Measurements from ENCODE around the gene SLC25A23. TPM values are rescaled to one million over a fixed set of nuclear protein-coding genes. Genes with fewer than 3 reads are reported as not detected.

Gene SLC25A23
- total RNA-seq, 2 experiments from 2014 or later = 18.6 to 19.2 TPM

- POLR2A ChIA-PET = no interaction called here
Observed at GRCh38 chr19:6452899-6453298, 6.7 kb downstream of the SLC25A23 start.

GRCh38 chr19:6452223-6452614, 7.4 kb downstream of the SLC25A23 start:
- Mint-ChIP-seq H3K4me1 (no peaks in the 10 kb centered on the region), H3K4me3 (no peak overlapping the region), H3K27me3 (no peaks in the 10 kb centered on the region), H3K27ac (no peak overlapping the region), H3K36me3 (ENCODE audit: low read depth) (peaks cover 41% of the 10 kb centered on the region), H3K9me3 (ENCODE audit: low read depth) (peaks cover 18% of the 10 kb centered on the region)
- ATAC-seq (no peak), DNase-seq (no peak)
- intact Hi-C loops (cut with DNase I, micrococcal nuclease) = no loop called here
- ChIA-PET CTCF (interaction anchor here (1.0 kb wide), 1 partner anchor 73 kb away, joined by 3 read pairs; no protein-coding TSS in a partner anchor), POLR2A (no interaction called here)

More at GRCh38 chr19:6452899-6453298, 6.7 kb downstream of the SLC25A23 start:
- Mint-ChIP-seq H3K4me3 (no peak overlapping the region), H3K4me1 (no peaks in the 10 kb centered on the region), H3K27me3 (no peaks in the 10 kb centered on the region), H3K9me3 (ENCODE audit: low read depth) (peaks cover 18% of the 10 kb centered on the region), H3K36me3 (ENCODE audit: low read depth) (peaks cover 41% of the 10 kb centered on the region), H3K27ac (no peak overlapping the region)
- intact Hi-C loops (cut with DNase I, micrococcal nuclease) = no loop called here
- CTCF ChIA-PET = no interaction called here
- ATAC-seq = no peak
- no peak for DNase-seq

GRCh38 chr19:6451583-6452222, 7.9 kb downstream of the SLC25A23 start:
- ChIA-PET POLR2A (no interaction called here), CTCF (interaction anchor here (1.0 kb wide), 1 partner anchor 73 kb away, joined by 3 read pairs; no protein-coding TSS in a partner anchor)
- no peak for DNase-seq
- Mint-ChIP-seq H3K4me3 (no peak overlapping the region), H3K27ac (no peak overlapping the region), H3K27me3 (no peaks in the 10 kb centered on the region), H3K4me1 (no peaks in the 10 kb centered on the region), H3K9me3 (ENCODE audit: low read depth) (peaks cover 18% of the 10 kb centered on the region), H3K36me3 (ENCODE audit: low read depth) (peaks cover 43% of the 10 kb centered on the region)
- intact Hi-C loops (cut with DNase I, micrococcal nuclease) = no loop called here
- ATAC-seq = no peak

- no peak for DNase-seq
- CTCF ChIA-PET = no interaction called here
- intact Hi-C loops (cut with DNase I, micrococcal nuclease) = no loop called here
- peaks cover 11% of the 10 kb centered on the region for H3K9me3 Mint-ChIP-seq (ENCODE audit: low read depth)
- no peaks in the 10 kb centered on the region for H3K27me3 Mint-ChIP-seq
- H3K27ac Mint-ChIP-seq = no peak overlapping the region
- no peaks in the 10 kb centered on the region for H3K4me1 Mint-ChIP-seq
- ATAC-seq = no peak
- H3K36me3 Mint-ChIP-seq (ENCODE audit: low read depth) = peaks cover 34% of the 10 kb centered on the region
- no peak overlapping the region for H3K4me3 Mint-ChIP-seq
- POLR2A ChIA-PET = no interaction called here
Observed at GRCh38 chr19:6450166-6450565, 9.4 kb downstream of the SLC25A23 start.

- intact Hi-C loops (cut with DNase I, micrococcal nuclease) = no loop called here
- no peaks in the 10 kb centered on the region for H3K4me1 Mint-ChIP-seq
- no peaks in the 10 kb centered on the region for H3K27me3 Mint-ChIP-seq
- peaks cover 17% of the 10 kb centered on the region for H3K36me3 Mint-ChIP-seq (ENCODE audit: low read depth)
- ChIA-PET POLR2A (no interaction called here), CTCF (interaction anchor here (0.6 kb wide), 1 partner anchor 155 kb away, joined by 3 read pairs; no protein-coding TSS in a partner anchor)
- H3K27ac Mint-ChIP-seq = no peak overlapping the region
- peaks cover 1% of the 10 kb centered on the region for H3K9me3 Mint-ChIP-seq (ENCODE audit: low read depth)
- no peak overlapping the region for H3K4me3 Mint-ChIP-seq
- ATAC-seq = no peak
- DNase-seq = no peak
Observed at GRCh38 chr19:6448045-6448444, 11.5 kb downstream of the SLC25A23 start.

GRCh38 chr19:6446452-6446851, 13.1 kb downstream of the SLC25A23 start:
- no peaks in the 10 kb centered on the region for H3K4me1 Mint-ChIP-seq
- intact Hi-C loops (cut with DNase I, micrococcal nuclease) = no loop called here
- CTCF ChIA-PET = no interaction called here
- H3K9me3 Mint-ChIP-seq (ENCODE audit: low read depth) = peaks cover 1% of the 10 kb centered on the region
- POLR2A ChIA-PET = no interaction called here
- no peaks in the 10 kb centered on the region for H3K27me3 Mint-ChIP-seq
- no peak overlapping the region for H3K4me3 Mint-ChIP-seq
- peaks cover 12% of the 10 kb centered on the region for H3K36me3 Mint-ChIP-seq (ENCODE audit: low read depth)
- H3K27ac Mint-ChIP-seq = no peak overlapping the region
- no peak for DNase-seq
- ATAC-seq = no peak

GRCh38 chr19:6443986-6444385, 15.6 kb downstream of the SLC25A23 start:
- intact Hi-C loops (cut with DNase I, micrococcal nuclease) = no loop called here
- CTCF ChIA-PET = no interaction called here
- peaks cover 6% of the 10 kb centered on the region for H3K36me3 Mint-ChIP-seq (ENCODE audit: low read depth)

GRCh38 chr19:6442087-6442688, 17.4 kb downstream of the SLC25A23 start:
- Mint-ChIP-seq H3K4me3 (no peak overlapping the region), H3K27me3 (no peaks in the 10 kb centered on the region), H3K36me3 (ENCODE audit: low read depth) (peaks cover 6% of the 10 kb centered on the region), H3K27ac (no peak overlapping the region), H3K9me3 (ENCODE audit: low read depth) (peaks cover 1% of the 10 kb centered on the region), H3K4me1 (no peaks in the 10 kb centered on the region)
- ChIA-PET POLR2A (no interaction called here), CTCF (interaction anchor here (0.7 kb wide), 1 partner anchor 22 kb away, joined by 4 read pairs; no protein-coding TSS in a partner anchor)
- ATAC-seq = no peak
- no peak for DNase-seq
- intact Hi-C loops (cut with DNase I, micrococcal nuclease) = no loop called here

More at GRCh38 chr19:6443986-6444385, 15.6 kb downstream of the SLC25A23 start:
- H3K9me3 Mint-ChIP-seq (ENCODE audit: low read depth) = peaks cover 1% of the 10 kb centered on the region
- POLR2A ChIA-PET = no interaction called here
- no peak overlapping the region for H3K4me3 Mint-ChIP-seq
- H3K27ac Mint-ChIP-seq = no peak overlapping the region
- H3K27me3 Mint-ChIP-seq = no peaks in the 10 kb centered on the region
- DNase-seq = no peak
- no peaks in the 10 kb centered on the region for H3K4me1 Mint-ChIP-seq
- ATAC-seq = no peak

GRCh38 chr19:6440905-6441304, 18.7 kb downstream of the SLC25A23 start:
- H3K36me3 Mint-ChIP-seq (ENCODE audit: low read depth) = no peaks in the 10 kb centered on the region
- intact Hi-C loops (cut with DNase I, micrococcal nuclease) = no loop called here
- H3K4me3 Mint-ChIP-seq = no peak overlapping the region
- ChIA-PET CTCF (no interaction called here), POLR2A (no interaction called here)
- no peaks in the 10 kb centered on the region for H3K9me3 Mint-ChIP-seq (ENCODE audit: low read depth)
- no peaks in the 10 kb centered on the region for H3K4me1 Mint-ChIP-seq
- H3K27ac Mint-ChIP-seq = no peak overlapping the region
- DNase-seq = no peak
- ATAC-seq = no peak
- no peaks in the 10 kb centered on the region for H3K27me3 Mint-ChIP-seq

- H3K4me3 Mint-ChIP-seq = no peak overlapping the region
- ChIA-PET POLR2A (no interaction called here), CTCF (no interaction called here)
- DNase-seq (no peak), ATAC-seq (no peak)
- no peaks in the 10 kb centered on the region for H3K27me3 Mint-ChIP-seq
- H3K27ac Mint-ChIP-seq = no peak overlapping the region
- H3K36me3 Mint-ChIP-seq (ENCODE audit: low read depth) = no peaks in the 10 kb centered on the region
- H3K4me1 Mint-ChIP-seq = no peaks in the 10 kb centered on the region
- no peaks in the 10 kb centered on the region for H3K9me3 Mint-ChIP-seq (ENCODE audit: low read depth)
- intact Hi-C loops (cut with DNase I, micrococcal nuclease) = no loop called here
Observed at GRCh38 chr19:6439743-6440142, 19.8 kb downstream of the SLC25A23 start.

GRCh38 chr19:6433663-6434062, 25.9 kb downstream of the SLC25A23 start, which contains the start of gene SLC25A41:
Gene SLC25A41, minus strand, starts transcription at chr19:6433763. Its CDS starts 70 bp downstream, at chr19:6433693.
- DNase-seq = no peak
- CTCF ChIA-PET = no interaction called here
- no peaks in the 10 kb centered on the region for H3K9me3 Mint-ChIP-seq (ENCODE audit: low read depth)
- H3K36me3 Mint-ChIP-seq (ENCODE audit: low read depth) = no peaks in the 10 kb centered on the region
- no peaks in the 10 kb centered on the region for H3K4me1 Mint-ChIP-seq
- POLR2A ChIA-PET = no interaction called here
- intact Hi-C loops (cut with DNase I, micrococcal nuclease) = no loop called here
- no peak for ATAC-seq
- no peaks in the 10 kb centered on the region for H3K27me3 Mint-ChIP-seq
- H3K27ac Mint-ChIP-seq = no peak within 1 kb of the TSS
- H3K4me3 Mint-ChIP-seq = no peak within 1 kb of the TSS

- CTCF ChIA-PET = interaction anchor here (0.6 kb wide), 1 partner anchor 97 kb away, joined by 3 read pairs; no protein-coding TSS in a partner anchor
- POLR2A ChIA-PET = no interaction called here
- Mint-ChIP-seq H3K4me1 (no peaks in the 10 kb centered on the region), H3K27me3 (no peaks in the 10 kb centered on the region), H3K36me3 (ENCODE audit: low read depth) (no peaks in the 10 kb centered on the region), H3K9me3 (ENCODE audit: low read depth) (no peaks in the 10 kb centered on the region), H3K4me3 (no peak overlapping the region), H3K27ac (no peak overlapping the region)
- intact Hi-C loops (cut with DNase I, micrococcal nuclease) = no loop called here
- DNase-seq (no peak), ATAC-seq (no peak)
Observed at GRCh38 chr19:6433165-6433564, 26.4 kb downstream of the SLC25A23 start.

Data from activated CD4-positive, alpha-beta T cell treated with anti-CD3 and anti-CD28 coated beads for 36 hours (primary cell).